Measurements from ENCODE around the gene ACP5.

DNA sequence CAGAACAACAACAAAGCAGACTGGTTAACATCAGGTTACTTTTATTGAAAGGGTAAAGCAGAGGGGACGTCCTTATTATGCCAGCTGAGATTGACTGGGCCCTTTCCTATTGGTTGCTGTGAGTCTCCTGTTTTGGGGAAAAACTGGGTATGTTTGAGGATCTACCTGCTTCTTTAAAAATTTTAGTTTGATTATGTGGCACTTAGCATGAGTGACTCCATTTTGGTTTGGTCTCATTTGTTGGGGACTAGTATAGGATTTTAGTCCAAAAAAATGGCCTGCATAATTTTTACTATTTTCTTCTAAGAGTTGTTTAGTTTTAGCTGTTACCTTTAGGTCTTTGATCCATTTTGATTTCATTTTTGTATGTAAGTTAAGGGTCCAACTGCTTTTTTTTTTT is 34.3 kb upstream of the ACP5 start:
- TF ChIP-seq, protein P1, sequence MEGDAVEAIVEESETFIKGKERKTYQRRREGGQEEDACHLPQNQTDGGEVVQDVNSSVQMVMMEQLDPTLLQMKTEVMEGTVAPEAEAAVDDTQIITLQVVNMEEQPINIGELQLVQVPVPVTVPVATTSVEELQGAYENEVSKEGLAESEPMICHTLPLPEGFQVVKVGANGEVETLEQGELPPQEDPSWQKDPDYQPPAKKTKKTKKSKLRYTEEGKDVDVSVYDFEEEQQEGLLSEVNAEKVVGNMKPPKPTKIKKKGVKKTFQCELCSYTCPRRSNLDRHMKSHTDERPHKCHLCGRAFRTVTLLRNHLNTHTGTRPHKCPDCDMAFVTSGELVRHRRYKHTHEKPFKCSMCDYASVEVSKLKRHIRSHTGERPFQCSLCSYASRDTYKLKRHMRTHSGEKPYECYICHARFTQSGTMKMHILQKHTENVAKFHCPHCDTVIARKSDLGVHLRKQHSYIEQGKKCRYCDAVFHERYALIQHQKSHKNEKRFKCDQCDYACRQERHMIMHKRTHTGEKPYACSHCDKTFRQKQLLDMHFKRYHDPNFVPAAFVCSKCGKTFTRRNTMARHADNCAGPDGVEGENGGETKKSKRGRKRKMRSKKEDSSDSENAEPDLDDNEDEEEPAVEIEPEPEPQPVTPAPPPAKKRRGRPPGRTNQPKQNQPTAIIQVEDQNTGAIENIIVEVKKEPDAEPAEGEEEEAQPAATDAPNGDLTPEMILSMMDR (IDR thresholded peaks at IDR 0.05; ENCODE audit: low read length): no peak
- no peak for TF ChIP-seq EZH2phosphoT487 (IDR thresholded peaks at IDR 0.05; ENCODE audit: low read length)
- no peak for TF ChIP-seq EZH2 (optimal IDR thresholded peaks at IDR 0.05; ENCODE audit: low read depth, low read length)

All from MM.1S (cell line).